Activated CD8-positive, alpha-beta memory T cell treated with anti-CD3 and anti-CD28 coated beads, Interleukin-2, amount 50 U/mL, for 4 hours (primary cell): ENCODE data around the gene PKNOX1.
A peak's percentile ranks its signal among the peaks of the same experiment; 100 is the strongest.
"Not testable (repeated sequence)": the region's sequence is repeated elsewhere in the genome, so short reads cannot be mapped to it uniquely, and the experiment has no call there.

Experiments
- DNase-seq: peaks from one replicate; pipeline ENCODE4 v3.0.0-alpha.2; 2020

PKNOX1 gene

GRCh38 chr21:42956824-42957630 lies 17.3 kb upstream of the PKNOX1 start:
- no peak for DNase-seq

- not testable (repeated sequence) for DNase-seq
Measured at GRCh38 chr21:42958122-42958521, 16.2 kb upstream of the PKNOX1 start.

- DNase-seq, result no peak
Measured at GRCh38 chr21:42959728-42960127, 14.6 kb upstream of the PKNOX1 start.

- DNase-seq, result no peak
Measured at GRCh38 chr21:42962380-42963007, 11.9 kb upstream of the PKNOX1 start.

GRCh38 chr21:42964086-42964485 lies 10.3 kb upstream of the PKNOX1 start:
- no peak for DNase-seq

- no peak for DNase-seq
Measured at GRCh38 chr21:42964546-42965210, 9.7 kb upstream of the PKNOX1 start.

- DNase-seq, result no peak
Measured at GRCh38 chr21:42965211-42965560, 9.2 kb upstream of the PKNOX1 start.

- not testable (repeated sequence) for DNase-seq
Measured at GRCh38 chr21:42967616-42968015, 6.7 kb upstream of the PKNOX1 start.

- no peak for DNase-seq
Measured at GRCh38 chr21:42969193-42969600, 5.2 kb upstream of the PKNOX1 start.

- no peak for DNase-seq
Measured at GRCh38 chr21:42970946-42971653, 3.3 kb upstream of the PKNOX1 start.

GRCh38 chr21:42971897-42972275 lies 2.5 kb upstream of the PKNOX1 start:
- no peak for DNase-seq

- peak; percentile 19 for DNase-seq
Measured at GRCh38 chr21:42973309-42973990, 912 bp upstream of the PKNOX1 start.

GRCh38 chr21:42974832-42975820 lies 764 bp downstream of the PKNOX1 start:
- DNase-seq, result peak; percentile 70

- no peak for DNase-seq
Measured at GRCh38 chr21:42975886-42976608, 1.7 kb downstream of the PKNOX1 start.

- no peak for DNase-seq
Measured at GRCh38 chr21:42980312-42981213, 6.2 kb downstream of the PKNOX1 start.

GRCh38 chr21:42981214-42981523 lies 6.8 kb downstream of the PKNOX1 start:
- no peak for DNase-seq

GRCh38 chr21:42981862-42982261 lies 7.5 kb downstream of the PKNOX1 start:
- DNase-seq, result no peak

- DNase-seq, result no peak
Measured at GRCh38 chr21:42983103-42983502, 8.7 kb downstream of the PKNOX1 start.

- DNase-seq, result no peak
Measured at GRCh38 chr21:42983869-42984268, 9.5 kb downstream of the PKNOX1 start.
